AG10803 (cell line): Measurements from ENCODE around the gene NFIC.
A peak's percentile ranks its signal among the peaks of the same experiment; 100 is the strongest.

ENCODE experiments used
- DNase-seq: peaks from one replicate; pipeline ENCODE4 v3.0.0; 2010; ENCODE audit warnings: low read depth
- H3K4me3 ChIP-seq: 2 replicates; pipeline ENCODE4 v1.5.1; 2011; ENCODE audit warnings: mild to moderate bottlenecking, low read length, control low read depth
- CTCF ChIP-seq: conservative IDR thresholded peaks from 2 replicates; pipeline ENCODE4 v1.5.1; 2011; ENCODE audit warnings: mild to moderate bottlenecking, low read length, control low read depth, inconsistent platforms

The NFIC gene

GRCh38 chr19:3401004-3401768 lies 34.8 kb downstream of the NFIC start:
- no peak overlapping the region for H3K4me3 ChIP-seq
- TF ChIP-seq CTCF = no peak

GRCh38 chr19:3402631-3403443 lies 36.5 kb downstream of the NFIC start:
- no peak for DNase-seq
- H3K4me3 ChIP-seq = peak overlapping the region; percentile 34

More at GRCh38 chr19:3401004-3401768, 34.8 kb downstream of the NFIC start:
- no peak for DNase-seq

GRCh38 chr19:3403489-3404323 lies 37.3 kb downstream of the NFIC start:
- peak; percentile 99 for DNase-seq
- no peak for TF ChIP-seq CTCF
- peak overlapping the region; percentile 54 for H3K4me3 ChIP-seq

More at GRCh38 chr19:3402631-3403443, 36.5 kb downstream of the NFIC start:
- TF ChIP-seq CTCF = no peak

GRCh38 chr19:3404324-3405260 lies 38.2 kb downstream of the NFIC start:
- no peak for TF ChIP-seq CTCF
- H3K4me3 ChIP-seq = peak overlapping the region; percentile 54
- DNase-seq = peak; percentile 94

- TF ChIP-seq CTCF = no peak
- H3K4me3 ChIP-seq = peak overlapping the region; percentile 54
- DNase-seq = no peak
Measured at GRCh38 chr19:3405261-3405653, 38.9 kb downstream of the NFIC start.

- no peak overlapping the region for H3K4me3 ChIP-seq
- TF ChIP-seq CTCF = no peak
- DNase-seq = no peak
Measured at GRCh38 chr19:3406571-3407111, 40.3 kb downstream of the NFIC start.
